ENCODE measurements around the gene DCTD.
A peak's percentile ranks its signal among the peaks of the same experiment; 100 is the strongest.
"Not testable (repeated sequence)": the region's sequence is repeated elsewhere in the genome, so short reads cannot be mapped to it uniquely, and the experiment has no call there.

The DCTD gene

DNA sequence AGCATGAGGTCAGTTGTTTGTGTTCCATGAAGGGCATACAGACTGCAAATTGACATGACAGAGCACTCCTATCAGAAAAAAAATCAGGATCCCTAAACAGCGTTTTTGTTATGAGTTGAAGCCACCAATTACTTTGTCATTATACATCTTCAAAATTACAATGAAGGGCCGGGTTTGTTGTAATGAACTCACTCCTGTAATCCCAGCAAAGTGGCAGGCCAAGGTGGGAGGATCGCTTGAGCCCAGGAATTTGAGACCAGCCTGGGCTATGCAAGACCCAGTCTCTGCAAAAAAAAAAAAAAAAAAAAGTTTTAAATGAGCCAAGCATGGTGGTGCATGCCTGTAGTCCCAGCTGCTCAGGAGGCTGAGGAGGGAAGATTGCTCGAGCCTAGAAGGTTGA, 3.5 kb upstream of the DCTD start:
- DNase-seq (ENCODE audit: low read depth): no peak

- DNase-seq (ENCODE audit: low read depth): peak; percentile 37
These were observed 1.7 kb upstream of the DCTD start for GRCh38 chr4:182918791-182919302.

DNA sequence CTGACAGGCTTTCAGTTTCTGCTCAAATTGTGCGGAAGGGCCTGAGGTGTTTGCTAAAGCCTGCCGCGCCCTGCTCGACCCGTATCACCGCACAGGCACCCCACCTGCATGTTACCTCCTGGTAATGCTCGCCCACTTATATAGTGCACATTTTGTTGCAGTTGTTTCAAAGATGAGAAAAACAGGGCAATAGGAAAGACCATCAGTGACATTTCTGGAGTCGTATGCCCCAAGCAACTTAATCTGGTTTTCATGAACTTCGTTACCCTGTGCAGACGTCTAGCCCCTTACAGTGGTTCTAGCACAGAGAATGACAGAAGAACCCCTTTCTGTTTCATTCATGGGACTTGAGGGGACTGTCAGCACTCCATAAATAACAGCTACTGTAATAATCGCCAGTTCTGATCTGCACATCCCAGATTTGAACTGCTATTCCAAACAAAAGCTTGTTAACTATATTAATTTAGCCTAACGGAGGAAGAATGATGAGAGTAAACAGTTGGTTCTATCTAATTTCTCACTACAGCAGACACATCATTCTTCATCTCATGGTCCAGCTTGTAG, 940 bp upstream of the DCTD start:
- no peak for DNase-seq (ENCODE audit: low read depth)

DNA sequence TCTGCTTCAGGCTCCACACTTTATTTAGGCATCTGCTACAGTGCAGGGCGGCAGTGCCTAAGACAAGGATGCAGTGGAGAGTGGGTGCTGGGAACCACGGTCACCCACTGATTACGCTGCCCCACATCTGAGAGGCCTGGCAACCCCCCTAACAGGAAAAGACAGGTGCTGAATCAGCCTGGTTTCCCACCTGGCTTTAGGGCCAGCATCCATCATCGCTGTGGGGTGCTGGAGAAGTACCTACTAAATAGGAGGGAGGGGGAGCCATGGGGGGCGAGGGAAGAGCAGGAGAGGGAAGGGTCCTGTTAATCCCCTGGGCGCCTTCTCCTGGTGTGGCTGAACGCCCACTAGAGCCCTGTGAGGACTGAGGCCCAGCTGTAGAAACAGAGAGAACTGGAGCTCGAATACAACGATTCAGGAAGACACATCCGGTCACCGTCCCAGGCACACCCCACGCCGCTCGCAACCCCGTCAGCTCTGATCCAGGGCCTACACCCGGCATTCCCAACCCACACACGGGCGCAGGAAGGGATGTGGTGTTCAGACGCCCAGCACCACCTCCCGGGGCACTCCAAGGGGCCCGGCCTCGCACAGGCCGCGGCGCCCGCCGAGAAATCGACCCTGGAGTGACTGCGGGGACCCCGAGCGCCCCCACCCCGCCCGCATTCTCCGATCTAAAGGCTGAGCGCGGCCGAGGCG, 554 bp downstream of the DCTD start:
- DNase-seq (ENCODE audit: low read depth): peak; percentile 75

GRCh38 chr4:182914357-182914756, 2.8 kb downstream of the DCTD start:
- DNase-seq (ENCODE audit: low read depth): no peak

GRCh38 chr4:182913621-182914020, 3.6 kb downstream of the DCTD start:
- no peak for DNase-seq (ENCODE audit: low read depth)

DNA sequence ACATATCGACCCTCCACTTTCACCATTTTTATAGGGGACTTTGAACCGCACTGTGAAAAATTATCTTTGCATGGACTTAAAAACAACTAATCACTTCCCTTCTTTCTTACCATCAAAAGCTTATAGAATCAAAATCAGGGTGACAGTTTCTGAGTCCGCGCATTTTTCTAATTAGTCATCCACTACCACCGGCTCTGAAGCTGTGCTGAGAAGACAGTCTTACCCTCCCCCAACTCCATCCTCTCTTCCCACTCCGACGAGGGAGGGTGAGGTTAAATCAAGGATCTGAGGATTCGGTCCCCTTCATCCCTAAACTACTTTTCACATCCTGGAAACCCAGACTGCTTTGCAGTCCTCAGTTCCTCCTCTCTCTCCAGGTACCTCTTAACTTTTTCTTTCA, 4.2 kb downstream of the DCTD start:
- no peak for DNase-seq (ENCODE audit: low read depth)

- no peak for DNase-seq (ENCODE audit: low read depth)
These were observed 9.1 kb downstream of the DCTD start for GRCh38 chr4:182908124-182908523.

GRCh38 chr4:182907396-182907795, 9.8 kb downstream of the DCTD start:
- no peak for DNase-seq (ENCODE audit: low read depth)

GRCh38 chr4:182906786-182907185, 10.4 kb downstream of the DCTD start:
- peak; percentile 73 for DNase-seq (ENCODE audit: low read depth)

GRCh38 chr4:182905038-182905437, 12.1 kb downstream of the DCTD start:
- no peak for DNase-seq (ENCODE audit: low read depth)

DNA sequence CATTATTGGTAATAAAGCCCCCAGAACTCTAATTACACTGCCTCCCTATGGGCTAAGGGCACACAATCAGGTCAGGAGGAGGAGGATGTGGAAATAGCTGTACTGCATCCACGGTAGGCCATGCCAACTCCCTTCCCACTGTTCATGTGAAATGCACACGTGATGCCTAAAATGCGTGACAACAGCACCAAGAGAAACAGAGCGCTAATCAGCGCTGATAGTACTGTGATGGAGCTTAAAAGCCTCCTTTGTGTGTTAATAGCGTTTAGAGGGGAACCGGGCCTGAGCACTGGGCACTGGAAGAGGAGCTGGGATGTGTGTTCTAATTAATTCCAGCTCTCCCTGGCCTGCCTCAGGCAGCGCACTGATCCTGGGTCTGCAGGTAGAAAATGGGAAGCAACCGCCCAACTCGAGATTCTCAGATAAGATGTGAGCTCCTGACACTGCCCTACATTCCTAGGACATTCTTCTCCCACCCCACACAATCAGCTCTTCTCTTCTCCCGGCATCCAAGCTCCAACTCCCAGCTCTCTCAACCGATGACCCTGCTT, 12.9 kb downstream of the DCTD start:
- DNase-seq (ENCODE audit: low read depth): no peak

- no peak for DNase-seq (ENCODE audit: low read depth)
These were observed 14.2 kb downstream of the DCTD start for GRCh38 chr4:182903013-182903412.

DNA sequence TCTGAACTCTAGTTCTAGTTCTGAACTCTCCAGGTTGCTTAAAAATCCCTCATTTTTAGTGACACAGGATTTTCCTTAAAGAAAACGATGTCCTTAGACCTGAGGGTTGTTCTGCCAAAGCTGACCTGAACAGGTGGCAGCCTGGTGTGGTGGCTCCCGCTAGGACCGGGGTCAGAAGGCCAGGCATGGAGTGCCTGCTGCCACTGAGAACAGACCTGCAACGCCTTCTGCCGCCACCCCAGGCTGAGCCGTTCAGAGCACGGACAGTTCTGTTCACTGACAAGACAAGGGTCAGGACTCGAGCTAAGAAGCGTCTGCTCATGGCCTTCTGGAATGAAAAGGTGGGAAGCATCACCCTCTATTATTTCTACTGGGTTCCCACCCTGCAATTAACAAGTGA, 15.8 kb downstream of the DCTD start:
- DNase-seq (ENCODE audit: low read depth): no peak

GRCh38 chr4:182900021-182900420, 17.2 kb downstream of the DCTD start:
- DNase-seq (ENCODE audit: low read depth): not testable (repeated sequence)

- DNase-seq (ENCODE audit: low read depth): no peak
These were observed 18.7 kb downstream of the DCTD start for GRCh38 chr4:182898479-182898799.

- no peak for DNase-seq (ENCODE audit: low read depth)
These were observed 19.3 kb downstream of the DCTD start for GRCh38 chr4:182897601-182898478.

DNA sequence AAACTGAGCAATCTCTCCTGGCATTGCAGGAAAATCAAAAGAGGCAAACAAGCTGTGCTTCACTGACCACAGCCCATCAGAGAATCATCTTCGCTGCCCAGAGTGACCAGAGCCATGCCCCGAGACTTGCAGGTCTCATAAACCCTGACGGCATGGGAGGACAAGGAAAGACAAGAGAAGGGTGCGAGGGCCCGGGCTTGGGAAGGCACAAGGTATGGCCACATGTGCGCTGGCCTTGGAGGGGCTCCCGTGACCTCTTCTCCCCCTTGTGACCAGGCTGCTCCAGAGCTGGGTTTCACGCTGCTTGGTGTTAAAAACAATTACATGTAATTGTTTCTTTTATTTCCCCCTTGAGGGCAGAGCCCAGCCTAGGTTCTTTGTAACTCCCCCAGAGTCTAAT, 20.8 kb downstream of the DCTD start:
- DNase-seq (ENCODE audit: low read depth): no peak

DNA sequence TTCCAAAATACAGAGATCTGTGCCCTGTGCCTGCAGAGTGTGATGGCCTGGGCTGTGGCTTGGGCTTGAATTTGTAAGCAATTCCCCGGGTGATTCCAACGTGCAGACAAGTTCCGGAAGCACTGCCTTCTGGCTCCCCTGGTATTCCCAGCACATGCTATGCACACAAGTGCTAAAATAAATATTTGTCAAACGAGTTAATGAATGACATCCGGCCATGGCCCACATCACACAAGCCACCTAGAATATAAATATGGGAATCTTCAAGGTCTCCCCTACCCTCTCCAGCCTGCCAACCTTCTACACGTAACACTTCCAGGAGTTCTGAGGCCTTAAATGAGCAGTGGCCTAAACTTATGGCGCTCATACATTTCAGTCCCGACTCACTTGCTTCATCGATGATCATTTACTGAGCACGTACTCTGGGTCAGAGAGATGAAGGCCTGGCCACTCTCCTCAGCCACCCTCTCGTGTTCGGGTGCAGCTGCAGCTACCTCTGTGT, 21.3 kb downstream of the DCTD start:
- no peak for DNase-seq (ENCODE audit: low read depth)

DNA sequence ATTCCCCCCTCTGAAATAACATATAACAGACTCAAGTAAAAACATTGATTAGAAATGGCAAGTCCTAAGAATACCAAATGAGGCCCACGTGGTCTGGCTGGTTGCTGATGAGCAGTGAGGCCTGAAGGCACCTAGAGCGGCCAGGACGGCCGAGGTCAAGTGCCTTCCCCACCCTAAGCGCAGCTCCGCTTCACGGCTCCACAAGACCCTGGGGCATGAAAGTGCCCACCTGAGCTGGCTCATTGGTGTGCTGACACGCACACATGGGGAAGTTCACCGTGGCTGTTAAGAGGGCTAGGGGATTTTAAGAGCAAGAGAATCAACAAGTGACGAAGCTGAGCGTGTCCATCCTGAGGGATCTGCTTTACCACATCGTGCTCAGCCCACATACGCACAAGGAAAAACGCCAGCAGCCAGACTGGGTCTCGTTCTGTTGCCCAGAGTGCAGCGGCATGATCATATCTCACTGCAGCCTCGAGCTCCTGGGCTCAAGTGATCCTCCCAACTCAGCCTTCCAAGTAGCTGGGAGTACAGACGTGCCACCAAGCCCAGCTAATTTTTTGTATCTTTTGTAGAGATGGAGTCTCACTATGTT, 22.4 kb downstream of the DCTD start:
- DNase-seq (ENCODE audit: low read depth): no peak

DNA sequence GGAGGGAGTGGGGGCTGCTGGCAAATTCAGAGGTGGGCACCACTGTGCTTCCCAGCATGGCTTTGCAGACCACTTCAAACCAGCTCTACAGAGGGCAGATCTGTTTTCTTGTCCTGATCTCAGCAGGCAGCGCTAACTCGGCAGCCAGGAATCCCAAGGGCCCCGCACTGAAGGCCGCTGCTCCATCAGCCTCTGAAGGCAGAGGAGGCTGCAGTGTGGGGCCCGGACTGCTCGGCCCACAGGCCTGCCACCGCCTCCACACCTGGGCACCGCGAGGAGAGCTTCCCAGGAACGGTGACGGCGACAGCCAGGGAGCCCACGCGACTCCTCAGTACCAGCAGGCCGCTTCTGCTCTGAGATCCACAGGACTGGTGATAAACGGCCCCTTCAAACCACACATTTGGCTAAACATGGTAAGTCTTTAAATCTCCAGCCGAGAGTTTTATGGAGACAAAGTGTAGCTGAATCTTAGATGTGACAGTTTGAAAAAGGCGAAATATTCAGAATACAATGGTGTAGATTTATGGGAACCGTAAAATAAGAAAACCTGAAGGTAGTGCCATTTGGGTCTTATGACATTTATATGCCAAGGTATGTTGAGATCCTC, 23.6 kb downstream of the DCTD start:
- DNase-seq (ENCODE audit: low read depth): no peak

GRCh38 chr4:182893047-182893446, 24.1 kb downstream of the DCTD start:
- DNase-seq (ENCODE audit: low read depth): no peak
